GM19328 (cell line): ENCODE results near the gene ACER3.
"Not testable (repeated sequence)": the region's sequence is repeated elsewhere in the genome, so short reads cannot be mapped to it uniquely, and the experiment has no call there.

Experiments used
- ATAC-seq: cut with Tn5 transposase; IDR thresholded peaks from one replicate; pipeline ENCODE4 v1.9.1; 2021; ENCODE audit warnings: mild to moderate bottlenecking, moderate library complexity; ENCODE audit not compliant: unreplicated experiment

Gene ACER3

DNA sequence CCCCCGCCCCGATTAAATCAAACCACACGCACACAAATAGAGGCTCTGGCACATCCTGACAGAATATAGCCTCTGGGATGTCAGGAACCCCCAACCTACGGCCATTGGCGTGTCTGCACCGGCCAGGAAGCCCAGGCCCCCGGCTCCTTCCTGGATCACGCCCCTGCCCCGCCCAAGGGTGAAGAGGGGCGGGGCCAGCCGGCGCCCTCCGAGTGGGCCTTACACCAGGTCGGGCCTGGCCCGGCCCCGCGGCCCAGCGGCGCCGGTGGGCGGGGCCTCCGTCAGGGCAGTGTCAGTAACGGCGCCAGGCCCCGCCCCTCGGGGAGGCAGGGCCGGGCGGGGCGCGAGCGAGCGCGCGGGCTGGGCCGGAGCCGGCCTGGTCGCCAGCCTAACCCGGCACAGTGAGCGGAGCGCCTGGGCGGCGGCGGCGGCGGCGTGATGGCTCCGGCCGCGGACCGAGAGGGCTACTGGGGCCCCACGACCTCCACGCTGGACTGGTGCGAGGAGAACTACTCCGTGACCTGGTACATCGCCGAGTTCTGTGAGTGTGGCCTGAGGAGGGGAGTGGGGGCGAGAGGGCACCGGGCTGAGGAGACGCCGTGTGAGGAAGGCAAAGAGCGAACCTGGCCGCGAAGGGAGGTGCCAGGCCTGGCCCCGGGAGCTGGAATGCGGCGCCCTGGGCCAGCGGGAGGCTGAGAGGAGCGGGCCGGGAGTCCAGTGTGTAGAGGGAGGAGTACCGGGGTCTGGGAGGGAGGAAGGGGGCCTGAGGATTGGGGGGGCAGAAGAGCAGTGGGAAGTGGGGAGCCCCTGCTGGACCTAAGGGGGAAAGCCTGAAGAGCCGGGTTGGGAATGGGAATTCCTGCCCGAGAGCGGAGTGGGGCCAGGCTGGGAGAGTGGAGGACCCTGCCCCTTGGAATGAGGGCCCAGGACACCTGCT, at the start of gene ACER3:
Gene ACER3, plus strand, starts transcription at position 380 of the 937 bp plus-strand sequence. Its CDS starts 59 bp downstream, at position 439.
- ATAC-seq = peak; percentile 96

DNA sequence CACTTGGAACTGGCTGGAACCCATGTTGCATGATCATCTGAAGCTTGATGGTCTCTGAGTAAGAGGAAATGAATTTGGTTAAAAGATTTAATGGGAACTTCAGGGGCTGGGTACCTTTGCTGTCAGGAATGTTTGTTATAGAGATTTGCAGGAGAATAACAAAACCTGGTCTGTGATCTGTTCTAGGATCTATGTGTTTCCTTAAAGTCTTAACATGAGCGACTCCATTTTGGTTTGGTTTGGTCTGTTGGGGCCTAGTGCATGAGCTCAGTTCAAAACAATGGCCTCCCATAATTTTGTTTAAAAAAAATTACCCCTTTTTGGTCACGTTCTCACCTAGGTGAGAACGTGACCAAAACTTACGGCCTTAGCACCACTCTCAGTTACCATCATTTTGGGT, 49.5 kb upstream of the ACER3 start:
- no peak for ATAC-seq

DNA sequence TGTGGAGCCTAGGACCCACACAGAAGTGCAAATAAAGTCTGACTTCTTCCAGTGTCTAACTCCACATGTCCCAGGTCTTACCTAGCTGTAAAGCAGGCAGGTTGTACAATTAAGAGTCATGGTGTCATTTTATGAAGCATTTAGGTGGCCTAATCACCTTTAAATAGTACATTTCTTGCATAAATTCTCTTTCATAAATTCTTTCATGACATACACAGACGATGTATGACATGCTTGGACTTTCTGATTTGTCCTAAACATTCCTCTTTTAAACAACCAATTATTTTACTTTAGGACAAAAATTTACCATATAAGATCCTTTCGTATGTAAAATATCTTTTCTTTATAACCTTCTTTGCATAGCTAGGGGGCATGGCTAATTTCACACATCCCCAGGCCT, 46.3 kb upstream of the ACER3 start:
- no peak for ATAC-seq

DNA sequence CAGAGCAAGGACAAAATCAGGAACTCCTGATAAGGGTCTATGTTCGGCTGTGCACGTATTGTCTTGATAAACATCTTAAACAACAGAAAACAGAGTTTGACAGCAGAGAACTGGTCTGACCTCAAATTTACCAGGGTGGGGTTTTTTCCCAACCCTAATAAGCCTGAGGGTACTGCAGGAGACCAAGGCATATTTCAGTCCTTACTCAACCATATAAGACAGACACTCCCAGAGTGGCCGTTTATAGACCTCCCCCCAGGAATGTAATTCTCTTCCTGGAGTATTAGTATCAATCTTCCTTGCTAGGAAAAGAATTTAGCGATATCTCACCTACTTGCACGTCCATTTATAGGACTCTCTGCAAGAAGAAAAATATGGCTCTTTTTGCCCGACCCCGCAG, 45.0 kb upstream of the ACER3 start:
- ATAC-seq = not testable (repeated sequence)

DNA sequence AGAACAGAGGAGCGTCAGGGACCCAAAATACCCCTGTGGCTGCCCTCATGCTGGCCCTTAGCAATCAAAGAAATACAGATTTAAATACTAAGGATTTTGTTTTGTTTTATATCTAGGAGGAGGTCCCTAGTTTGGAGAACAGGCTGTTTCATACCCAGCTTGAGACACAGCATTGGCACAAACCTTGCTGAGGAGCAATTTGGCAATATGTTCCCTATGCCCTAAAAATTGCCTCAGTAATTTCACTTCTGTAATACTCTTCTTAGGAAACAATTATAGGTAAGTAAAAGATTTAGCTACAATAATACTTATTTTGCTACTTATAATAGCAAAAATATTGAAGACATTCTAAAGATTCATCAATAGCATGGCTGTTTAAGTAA, 40.5 kb upstream of the ACER3 start:
- ATAC-seq = no peak

DNA sequence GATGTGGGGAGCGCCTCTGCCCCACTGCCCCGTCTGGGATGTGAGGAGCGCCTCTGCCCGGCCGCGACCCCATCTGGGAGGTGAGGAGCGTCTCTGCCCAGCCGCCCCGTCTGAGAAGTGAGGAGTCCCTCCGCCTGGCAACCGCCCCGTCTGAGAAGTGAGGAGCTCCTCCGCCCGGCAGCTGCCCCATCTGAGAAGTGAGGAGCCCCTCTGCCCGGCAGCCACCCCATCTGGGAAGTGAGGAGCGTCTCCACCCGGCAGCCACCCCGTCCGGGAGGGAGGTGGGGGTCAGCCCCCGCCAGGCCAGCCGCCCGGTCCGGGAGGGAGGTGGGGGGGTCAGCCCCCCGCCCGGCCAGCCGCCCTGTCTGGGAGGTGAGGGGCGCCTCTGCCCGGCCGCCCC, 39.3 kb upstream of the ACER3 start:
- not testable (repeated sequence) for ATAC-seq

DNA sequence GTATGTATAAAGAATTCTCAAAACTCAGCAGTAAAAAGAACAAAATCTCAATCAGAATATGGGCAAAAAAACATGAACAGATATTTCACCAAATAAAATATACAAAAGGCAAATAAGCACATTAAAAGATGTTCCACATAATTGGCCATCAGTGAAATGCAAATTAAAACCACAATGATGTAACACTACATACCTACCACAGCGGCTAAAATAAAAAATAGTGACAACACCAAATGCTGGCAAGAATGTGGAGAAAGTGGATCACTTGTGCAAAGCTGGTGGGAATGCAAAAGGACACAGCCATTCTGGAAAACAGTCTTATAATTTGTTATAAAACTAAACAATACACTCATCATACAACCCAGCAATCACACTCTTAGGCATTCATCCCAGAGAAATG, 38.3 kb upstream of the ACER3 start:
- no peak for ATAC-seq

DNA sequence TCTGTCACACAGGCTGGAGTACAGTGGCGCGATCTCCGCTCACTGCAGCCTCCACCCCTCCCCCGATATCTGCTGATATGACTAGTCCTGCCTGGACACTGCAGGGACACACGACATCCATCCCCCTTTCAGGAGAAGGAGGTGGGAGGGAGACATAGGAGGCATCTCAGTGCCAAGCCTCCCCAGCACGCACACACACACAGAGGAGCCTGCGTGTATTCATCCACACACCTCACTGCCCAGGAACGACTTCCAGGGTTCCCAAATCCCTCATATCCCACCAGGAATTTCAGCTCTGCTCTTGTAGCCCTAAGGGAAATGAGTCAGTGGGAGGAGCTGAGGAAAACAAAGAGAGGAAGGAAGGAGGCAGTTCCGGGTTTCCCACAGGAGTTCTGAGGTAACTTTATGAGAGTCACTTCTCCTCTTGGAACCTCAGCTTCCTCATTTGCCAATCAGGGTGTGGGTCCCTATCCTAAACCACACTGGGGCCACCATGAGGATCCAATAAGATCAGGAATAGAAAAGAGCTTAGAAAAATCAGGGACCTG, 37.2 kb upstream of the ACER3 start:
- no peak for ATAC-seq

DNA sequence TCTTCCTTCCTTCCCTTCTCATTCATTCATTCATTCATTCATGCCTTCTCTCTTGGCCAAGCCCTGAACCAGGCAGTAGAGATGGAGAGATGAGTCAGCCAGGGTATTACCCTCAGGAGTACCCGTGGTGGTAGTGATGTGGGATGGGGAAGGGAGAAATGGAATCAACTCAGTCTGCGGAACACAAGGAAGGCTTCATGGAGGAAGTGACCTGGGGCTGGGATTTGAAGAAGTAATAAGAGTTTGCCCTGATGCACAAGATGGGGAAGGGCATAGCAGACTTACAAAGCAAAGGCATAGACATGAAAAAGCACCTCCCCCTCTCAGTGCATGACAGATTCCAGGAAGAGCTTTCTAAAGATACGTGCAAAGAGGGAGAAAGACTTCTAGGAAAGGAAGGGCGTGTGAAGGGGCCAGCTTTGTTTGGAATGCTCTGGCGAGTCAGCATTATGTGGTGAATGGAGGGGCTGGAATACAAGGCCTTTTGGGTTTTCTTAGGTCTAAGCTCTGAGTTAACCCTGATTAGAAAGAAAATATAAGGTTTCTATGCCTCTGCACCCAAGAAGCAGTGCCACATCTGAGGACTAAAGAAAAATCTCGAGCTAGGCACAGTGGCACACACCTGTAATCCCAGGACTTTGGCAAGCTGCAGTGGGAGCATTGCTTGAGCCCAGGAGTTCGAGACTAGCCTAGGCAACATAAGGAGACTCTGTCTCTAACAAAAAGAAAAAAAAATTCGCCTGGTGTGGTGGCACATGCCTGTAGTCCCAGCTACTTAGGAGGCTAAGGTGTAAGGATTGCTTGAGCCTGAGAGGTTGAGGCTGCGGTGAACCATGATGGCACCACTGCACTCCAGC, 36.4 kb upstream of the ACER3 start:
- no peak for ATAC-seq

DNA sequence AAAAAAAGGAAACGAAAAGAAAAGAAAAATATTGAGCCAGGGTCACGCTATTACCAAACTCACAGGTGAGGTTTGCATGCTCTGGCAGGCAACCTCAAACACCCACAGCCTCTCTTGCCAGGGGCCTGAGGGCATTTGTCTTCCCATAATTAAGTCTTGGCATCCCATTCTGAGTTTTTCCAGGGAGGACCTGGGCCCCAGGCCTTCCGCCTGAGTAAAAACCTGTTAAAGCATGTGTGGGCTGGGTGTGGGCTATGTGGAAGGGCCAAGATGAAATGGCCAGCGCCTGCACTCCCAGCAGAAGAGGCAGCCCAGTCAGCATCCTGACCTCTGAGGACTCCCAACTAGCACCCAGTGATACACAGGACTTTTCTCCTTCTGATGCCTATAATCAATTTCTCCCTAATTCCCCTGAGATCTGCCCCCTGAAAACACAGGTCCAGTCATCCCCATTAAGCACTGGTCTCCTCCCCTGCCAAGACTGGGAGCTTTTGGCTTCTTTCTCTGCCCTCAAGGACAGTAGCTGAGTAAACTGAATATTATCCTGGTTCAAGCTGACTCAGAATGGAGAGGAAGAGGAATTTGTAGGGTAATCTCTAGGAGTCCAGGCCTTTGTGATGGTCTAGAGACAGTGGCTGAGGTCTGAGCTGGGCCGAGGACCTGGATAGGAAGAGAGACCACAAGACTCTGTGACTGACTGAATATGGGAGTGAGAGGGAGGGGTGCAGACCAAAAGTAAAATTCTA, 35.6 kb upstream of the ACER3 start:
- ATAC-seq = no peak

DNA sequence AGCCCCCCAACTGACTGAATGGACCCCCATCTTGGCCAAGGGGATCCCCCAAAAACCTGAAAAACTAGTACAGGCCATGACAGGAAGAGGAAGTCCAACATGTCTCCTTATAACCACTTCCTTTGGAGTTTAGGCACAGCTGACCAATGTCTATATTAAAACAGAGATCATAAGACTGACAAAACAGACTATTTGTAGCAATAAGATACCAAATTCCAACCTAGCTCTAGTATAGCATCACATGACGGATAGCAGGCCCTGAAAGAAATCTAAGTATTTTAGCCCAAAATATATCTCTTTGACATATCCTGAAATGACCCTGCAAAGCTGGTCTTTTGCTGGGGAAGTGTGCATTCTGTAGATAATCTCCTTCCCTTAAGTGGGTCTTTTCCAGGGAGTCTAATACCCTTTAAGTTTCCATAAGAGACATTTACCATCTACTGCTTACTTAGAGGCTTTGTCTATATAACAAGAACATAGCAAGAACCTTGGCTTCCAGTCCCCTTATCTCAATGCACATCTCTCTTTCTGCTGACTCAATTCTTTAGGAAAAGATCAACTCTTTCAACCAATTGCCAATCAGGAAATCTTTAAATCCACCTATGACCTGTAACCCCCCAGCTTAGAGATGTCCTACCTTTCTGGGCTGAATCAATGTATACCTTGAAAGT, 34.9 kb upstream of the ACER3 start:
- no peak for ATAC-seq

DNA sequence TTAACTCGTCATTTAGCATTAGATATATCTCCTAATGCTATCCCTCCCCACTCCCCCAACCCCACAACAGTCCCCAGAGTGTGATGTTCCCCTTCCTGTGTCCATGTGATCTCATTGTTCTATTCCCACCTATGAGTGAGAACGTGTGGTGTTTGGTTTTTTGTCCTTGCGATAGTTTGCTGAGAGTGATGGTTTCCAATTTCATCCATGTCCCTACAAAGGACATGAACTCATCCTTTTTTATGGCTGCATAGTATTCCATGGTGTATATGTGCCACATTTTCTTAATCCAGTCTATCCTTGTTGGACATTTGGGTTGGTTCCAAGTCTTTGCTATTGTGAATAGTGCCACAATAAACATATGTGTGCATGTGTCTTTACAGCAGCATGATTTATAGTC, 34.2 kb upstream of the ACER3 start:
- not testable (repeated sequence) for ATAC-seq

DNA sequence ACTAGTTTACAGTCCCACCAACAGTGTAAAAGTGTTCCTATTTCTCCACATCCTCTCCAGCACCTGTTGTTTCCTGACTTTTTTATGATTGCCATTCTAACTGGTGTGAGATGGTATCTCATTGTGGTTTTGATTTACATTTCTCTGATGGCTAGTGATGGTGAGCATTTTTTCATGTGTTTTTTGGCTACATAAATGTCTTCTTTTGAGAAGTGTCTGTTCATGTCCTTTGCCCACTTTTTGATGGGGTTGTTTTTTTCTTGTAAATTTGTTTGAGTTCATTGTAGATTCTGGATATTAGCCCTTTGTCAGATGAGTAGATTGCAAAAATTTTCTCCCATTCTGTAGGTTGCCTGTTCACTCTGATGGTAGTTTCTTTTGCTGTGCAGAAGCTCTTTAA, 33.7 kb upstream of the ACER3 start:
- not testable (repeated sequence) for ATAC-seq

DNA sequence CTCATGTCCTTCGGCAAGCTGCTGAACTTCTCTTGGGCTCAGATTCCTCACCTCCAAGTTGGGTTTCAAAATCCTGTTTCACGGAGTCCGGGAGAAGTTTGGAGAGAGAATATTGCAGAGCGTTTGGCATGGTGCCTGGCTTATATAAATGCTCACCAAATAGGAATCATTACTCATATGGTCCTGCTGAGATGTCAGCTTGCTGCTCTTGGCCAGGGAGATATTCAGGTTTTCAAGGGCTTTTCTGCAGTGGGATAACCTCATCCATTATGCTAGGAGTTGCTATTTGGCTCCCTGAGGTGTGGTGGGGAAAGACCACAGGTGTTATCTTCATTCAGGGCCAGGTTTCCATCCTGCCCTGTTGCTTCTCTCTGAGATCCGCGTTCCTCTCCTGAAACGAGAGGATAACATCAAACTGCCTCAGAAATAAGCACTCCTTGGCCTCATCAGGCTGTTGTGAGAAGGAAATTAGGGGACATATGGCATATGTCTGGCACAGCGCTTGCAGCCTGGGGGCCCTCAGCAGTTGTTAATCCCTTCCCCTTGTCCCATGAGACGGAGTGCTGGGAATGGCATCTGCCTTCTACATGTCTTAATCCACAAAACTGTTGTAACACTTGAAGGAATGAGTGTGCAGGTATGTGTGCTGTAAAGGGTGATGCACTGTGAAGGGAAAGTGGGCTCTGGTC, 29.9 kb upstream of the ACER3 start:
- no peak for ATAC-seq

DNA sequence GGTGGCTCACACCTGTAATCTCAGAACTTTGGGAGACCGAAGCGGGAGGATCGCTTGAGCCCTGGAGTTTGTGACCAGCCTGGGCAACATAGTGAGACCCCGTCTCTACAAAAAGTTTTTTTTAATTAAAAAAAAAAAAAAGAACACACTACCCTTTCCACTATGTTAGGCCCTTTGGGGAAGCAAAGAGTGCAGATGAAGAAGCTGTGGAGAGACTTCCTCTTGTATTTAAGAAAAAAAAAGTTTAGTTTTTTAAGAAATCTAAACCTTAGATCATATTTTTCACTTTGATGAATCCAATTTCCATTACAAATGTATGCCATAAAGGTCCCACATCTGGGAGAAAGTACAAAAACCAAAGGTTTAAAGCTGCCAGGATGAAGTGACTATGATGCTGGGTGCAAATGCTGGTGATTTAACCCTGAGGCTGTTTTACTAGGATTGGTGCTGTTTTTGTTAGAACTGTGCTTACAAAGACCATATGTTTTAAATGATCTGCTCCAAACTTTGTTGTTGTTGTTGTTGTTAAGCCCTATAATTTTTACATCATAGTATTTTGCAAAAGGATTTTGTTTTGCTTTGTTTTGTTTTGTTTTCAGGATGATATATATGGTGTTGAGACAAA, 28.9 kb upstream of the ACER3 start:
- ATAC-seq = no peak

DNA sequence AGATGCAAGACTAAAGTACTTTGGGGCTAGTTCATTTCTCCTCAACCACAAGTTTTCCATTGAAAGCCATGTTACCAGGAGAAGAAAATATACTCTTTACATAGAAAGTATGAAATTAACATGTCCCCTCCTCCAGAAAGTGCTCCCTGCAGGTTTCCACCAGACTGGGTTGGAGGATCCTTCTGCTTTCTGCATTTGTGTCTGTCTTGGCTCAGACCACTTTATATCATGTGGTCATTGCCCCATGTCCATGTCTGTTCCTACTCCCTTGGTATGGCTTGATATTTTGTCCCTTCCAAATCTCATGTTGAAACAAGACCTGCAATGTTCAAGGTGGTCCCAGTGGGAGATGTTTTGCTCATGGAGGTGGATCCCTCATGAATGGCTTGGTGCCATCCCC, 28.4 kb upstream of the ACER3 start:
- no peak for ATAC-seq

DNA sequence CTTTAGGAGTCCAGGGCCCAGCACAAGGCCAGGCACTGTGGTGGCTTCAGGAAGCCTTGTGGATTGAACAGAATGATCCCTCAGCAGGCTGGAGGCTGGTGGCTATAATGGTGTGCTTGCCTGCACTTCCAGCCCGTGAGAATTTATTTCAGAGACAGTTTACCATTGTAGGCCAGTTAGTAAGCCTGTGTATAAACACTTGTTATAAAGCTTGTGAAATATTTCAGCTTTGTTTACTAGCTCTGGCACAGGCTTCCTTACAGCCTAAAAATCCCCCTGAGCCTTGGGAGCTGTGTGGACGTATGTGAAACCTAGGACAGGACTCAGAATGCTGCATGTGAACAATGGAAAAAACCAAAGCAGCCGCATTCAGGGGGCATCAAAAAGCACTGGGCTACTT, 26.6 kb upstream of the ACER3 start:
- ATAC-seq = no peak

DNA sequence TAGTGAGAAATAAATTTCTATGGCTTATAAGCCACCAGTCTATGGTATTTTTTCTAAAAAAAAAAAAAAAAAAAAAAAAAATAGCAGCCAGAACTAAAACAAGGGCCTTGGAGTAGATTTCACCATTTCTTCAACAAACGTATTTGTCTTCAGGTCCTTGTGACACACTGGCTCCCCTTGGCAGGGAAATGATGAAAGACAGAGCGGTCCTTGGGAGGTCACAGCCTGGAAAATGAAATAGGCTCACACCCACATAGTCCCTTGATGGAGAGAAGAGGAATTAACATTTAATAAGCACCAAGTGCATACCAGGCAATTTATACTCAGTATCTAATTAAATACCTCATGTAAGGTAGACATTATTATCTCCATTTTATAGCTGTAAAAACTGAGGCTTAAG, 25.7 kb upstream of the ACER3 start:
- ATAC-seq = no peak

DNA sequence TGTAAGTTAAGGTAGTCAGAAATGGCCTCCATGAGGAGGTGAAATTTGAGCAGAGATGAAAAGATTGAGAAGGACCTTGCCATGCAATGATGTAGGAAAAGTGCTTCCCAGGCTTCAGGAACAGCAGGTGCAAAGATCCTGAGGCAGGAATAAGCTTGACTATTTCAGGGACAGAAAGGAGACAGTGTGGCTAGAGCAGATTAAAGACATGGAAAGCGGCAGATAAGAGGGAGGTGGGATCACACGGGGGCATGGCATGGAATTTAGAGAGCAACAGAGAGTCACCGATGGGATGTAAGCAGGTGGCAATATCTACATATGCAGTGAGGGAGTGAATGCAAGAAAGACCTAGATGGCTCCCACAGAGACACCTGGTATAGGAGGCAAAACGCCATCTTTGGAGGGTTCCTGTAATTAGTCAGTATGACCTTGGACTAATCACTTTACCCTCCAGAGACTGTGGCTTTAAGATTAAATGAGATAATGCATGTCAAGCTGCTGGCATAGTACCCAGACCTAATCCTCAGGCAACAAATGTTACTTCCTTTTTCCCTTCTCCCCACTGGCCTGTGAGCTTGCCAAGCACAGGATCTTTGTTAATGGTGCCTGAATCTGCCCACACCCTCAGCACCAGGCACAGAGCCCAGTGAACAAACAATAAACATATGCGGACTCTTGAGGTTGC, 24.6 kb upstream of the ACER3 start:
- no peak for ATAC-seq
